Cardiac fibroblast (primary cell): Measurements from ENCODE around the gene ZNF217.
A peak's percentile ranks its signal among the peaks of the same experiment; 100 is the strongest.
"Not testable (repeated sequence)": the region's sequence is repeated elsewhere in the genome, so short reads cannot be mapped to it uniquely, and the experiment has no call there.

ENCODE experiments used
- DNase-seq, 2 donors: peaks; one replicate each; pipeline versions ENCODE4 v3.0.0 to v3.0.0-alpha.2; 2010; ENCODE audit warnings: low read depth in 2 of 2
- H3K4me3 ChIP-seq, 2 donors: replicated peaks in 1 of 2; 1 replicate in 1 of 2; 2 replicates in 1 of 2; pipeline ENCODE4 v1.5.1; 2011; ENCODE audit warnings: low read depth in 2 of 2, low read length in 2 of 2, mild to moderate bottlenecking in 2 of 2, moderate library complexity in 1 of 2
- TF ChIP-seq, protein P1 (sequence below): IDR thresholded peaks from one replicate; pipeline ENCODE4 v1.5.1; 2011; ENCODE audit warnings: low read depth, mild to moderate bottlenecking, low read length, inconsistent platforms

The ZNF217 gene

DNA sequence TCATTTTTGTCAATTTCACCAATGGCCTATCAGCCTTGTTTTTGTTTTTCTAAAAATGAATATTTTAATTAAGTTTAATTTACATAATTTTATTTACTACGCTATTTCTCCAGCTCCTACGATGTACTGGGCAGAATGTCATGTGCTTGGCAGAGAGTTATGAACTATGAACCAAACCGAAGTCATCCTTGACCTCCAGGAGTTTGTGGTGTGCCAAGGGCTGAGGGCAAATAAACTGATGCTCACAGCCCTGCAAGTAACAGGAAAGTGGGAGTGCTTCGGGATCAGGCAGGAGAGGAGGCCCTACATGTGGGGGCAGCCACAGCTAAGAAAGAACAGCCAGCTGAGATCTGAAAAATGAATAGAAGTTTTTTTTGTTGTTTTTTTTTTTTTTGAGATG, 38.6 kb downstream of the ZNF217 start:
- DNase-seq, result no peak
- TF ChIP-seq, protein P1, sequence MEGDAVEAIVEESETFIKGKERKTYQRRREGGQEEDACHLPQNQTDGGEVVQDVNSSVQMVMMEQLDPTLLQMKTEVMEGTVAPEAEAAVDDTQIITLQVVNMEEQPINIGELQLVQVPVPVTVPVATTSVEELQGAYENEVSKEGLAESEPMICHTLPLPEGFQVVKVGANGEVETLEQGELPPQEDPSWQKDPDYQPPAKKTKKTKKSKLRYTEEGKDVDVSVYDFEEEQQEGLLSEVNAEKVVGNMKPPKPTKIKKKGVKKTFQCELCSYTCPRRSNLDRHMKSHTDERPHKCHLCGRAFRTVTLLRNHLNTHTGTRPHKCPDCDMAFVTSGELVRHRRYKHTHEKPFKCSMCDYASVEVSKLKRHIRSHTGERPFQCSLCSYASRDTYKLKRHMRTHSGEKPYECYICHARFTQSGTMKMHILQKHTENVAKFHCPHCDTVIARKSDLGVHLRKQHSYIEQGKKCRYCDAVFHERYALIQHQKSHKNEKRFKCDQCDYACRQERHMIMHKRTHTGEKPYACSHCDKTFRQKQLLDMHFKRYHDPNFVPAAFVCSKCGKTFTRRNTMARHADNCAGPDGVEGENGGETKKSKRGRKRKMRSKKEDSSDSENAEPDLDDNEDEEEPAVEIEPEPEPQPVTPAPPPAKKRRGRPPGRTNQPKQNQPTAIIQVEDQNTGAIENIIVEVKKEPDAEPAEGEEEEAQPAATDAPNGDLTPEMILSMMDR, result no peak
- H3K4me3 ChIP-seq, result no peak overlapping the region

DNA sequence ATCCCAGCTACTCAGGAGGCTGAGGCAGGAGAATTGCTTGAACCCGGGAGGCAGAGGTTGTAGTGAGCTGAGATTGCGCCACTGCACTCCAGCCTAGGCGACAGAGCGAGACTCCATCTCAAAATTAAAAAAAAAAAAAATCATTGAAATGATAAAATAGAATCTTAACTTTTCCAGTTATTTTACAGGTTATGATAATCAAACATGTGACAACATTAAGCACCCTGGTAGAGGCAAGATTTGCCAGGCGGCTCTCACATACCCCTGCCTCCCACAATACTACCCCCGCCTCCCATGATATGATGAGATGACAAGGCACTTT, 41.1 kb downstream of the ZNF217 start:
- not testable (repeated sequence) for H3K4me3 ChIP-seq, DNase-seq

DNA sequence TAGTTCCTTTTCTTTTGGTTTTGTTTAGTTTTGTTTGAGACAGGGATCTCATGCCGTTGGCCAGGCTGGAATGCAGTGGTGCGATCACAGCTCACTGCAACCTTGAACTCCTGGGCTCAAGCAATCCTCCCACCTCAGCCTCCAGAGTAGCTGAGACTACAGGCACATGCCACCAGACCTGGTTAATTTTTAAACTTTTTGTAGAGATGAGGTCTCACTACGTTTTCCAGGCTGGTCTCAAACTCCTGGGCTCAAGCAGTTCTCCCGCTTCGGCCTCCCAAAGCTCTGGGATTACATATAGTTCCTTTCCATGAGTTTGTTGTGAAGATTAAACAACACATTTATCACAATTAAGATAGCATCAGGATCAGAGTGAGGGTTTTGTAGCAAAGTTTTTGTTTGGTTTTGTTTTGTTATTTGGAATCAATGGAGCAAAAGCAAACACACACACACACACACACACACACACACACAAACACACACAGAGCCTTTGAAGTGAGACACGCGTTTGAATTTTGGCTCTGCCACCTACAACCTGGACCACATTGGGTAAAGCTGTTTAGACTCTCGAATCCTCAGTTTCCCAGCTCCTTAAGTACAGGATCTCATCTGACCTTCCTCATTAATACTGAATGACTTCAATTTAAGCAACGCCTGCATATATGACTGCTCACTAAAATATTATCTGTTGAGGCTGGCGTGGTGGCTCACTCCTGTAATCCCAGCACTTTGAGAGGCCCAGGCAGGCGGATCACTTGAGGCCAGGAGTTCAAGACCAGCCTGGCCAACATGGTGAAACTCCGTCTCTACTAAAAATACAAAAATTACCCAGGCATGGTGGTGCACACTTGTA, 41.7 kb downstream of the ZNF217 start:
- DNase-seq, H3K4me3 ChIP-seq: not testable (repeated sequence)

DNA sequence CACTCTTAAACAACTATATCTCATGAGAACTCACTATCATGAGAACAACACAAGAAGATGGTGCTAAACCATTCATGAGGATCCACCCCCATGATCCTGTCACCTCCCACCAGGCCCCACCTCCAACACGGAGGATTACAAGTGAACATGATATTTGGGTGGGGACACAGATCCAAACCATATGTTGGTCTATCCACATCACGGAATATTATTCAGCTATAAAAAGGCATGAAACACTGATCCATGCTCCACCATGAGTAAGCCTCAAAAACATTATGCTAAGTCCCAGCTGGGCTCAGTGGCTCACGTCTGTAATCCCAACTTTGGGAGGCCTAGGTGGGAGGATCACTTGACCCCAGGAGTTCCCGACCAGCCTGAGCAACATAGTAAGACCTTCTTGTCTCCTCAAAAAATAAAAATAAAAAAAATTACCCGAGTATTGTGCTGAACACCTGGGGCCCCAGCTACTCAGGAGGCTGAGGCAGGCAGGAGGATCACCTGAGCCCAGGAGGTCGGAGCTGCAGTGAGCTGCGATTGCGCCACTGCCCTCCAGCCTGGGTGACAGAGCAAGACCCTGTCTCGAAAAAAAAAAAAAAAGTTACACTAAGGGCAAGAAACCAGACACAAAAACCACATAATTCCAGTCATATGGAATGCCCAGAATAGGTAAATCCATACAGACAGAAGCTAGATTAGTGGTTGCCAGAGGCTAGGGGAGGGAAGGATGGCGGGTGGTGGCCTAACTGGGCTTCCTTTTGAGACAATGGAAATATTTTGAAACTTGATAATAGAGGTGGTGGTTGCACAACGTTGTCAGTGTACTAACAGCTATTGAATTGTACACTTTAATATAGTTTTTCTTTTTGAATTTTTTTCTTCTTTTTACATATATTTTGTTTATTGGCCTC, 43.1 kb downstream of the ZNF217 start:
- TF ChIP-seq, protein P1, result no peak
- H3K4me3 ChIP-seq, result no peak overlapping the region
- peak; percentile 46 to 71 for DNase-seq

DNA sequence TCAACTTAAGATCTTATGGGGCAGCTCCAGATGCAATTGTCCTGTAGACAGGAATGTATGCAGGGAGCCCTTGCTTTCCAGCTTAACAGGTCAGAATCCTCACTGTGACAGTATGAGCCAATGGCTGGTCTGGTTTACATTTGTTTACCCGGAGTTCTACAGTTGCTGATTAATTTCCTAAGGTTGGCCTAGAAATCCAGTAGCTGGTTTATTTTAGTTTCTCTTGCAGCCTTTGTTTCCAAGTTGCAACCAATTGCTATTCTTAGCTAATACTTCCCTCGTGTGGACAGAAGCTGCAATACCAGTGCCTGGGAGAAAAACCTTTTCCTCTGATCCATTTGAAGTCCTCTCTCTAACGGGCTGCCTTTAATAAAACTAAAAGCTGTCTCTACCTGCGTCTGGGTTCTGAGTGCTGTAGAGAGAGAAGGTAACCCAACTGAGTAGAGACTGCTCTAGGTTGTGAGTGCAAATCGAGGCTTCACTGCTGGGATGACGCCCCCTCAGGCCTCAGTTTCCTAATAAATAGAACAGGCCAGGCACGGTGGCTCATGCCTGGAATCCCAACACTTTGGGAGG, 45.9 kb downstream of the ZNF217 start:
- TF ChIP-seq, protein P1, result peak; percentile 78
- no peak overlapping the region for H3K4me3 ChIP-seq
- DNase-seq, result peak; percentile 79 to 82

DNA sequence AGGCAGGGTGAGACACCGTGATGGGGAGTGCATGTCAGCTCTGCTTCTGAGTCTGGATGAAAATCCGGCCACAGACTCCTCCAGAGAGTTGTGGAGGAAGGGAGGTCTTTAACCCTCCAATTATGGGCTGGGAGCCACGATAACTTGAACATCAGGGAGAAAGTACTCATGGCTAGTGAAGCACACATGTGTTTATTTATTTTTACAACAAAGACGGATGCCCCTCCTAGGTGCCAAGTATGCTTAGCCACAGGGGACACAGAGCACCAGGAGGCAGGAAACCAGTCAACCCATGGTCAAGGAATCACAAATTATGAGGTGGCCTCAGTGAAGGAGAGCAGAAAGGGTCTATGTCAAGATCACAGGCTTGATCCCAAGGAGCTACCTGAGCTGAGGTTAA, 54.1 kb downstream of the ZNF217 start:
- no peak overlapping the region for H3K4me3 ChIP-seq
- TF ChIP-seq, protein P1, result no peak
- DNase-seq, result no peak

DNA sequence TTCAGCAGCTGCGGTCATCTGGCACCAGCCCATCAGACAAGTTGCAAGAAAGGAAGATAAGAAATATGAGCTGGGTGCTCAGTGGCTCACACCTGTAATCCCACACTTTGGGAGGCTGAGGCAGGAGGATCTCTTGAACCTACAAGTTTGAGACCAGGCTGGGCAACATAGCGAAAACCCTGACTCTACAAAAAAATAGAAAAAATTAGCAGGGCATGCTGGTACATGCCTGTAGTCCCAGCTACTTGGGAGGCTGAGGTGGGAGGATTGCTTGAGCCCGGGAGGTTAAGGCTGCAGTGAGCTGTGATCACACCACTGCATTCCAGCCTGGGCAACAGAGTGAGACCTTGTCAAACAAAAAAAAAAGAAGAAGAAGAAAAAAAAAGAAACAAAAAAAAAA, 57.3 kb downstream of the ZNF217 start:
- DNase-seq, H3K4me3 ChIP-seq: not testable (repeated sequence)

DNA sequence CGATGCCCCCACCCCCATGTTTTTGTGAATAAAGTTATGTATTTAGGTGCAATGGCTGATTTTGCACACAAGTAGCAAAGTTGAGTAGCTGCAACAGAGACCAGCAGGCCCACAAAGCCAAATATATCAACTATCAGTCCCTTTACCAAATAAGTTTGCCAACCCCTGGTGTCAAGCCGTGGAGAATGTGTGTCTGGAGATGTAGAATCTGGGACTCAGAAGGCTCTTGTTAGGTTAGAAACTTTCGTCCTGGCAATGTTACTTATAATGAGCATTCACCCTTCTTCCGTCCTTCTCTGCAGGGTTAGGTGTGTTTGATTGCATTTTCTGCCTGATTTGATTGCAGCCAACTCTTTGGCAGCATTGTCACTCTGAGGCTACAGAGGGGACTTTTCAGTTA, 57.8 kb downstream of the ZNF217 start:
- no peak overlapping the region for H3K4me3 ChIP-seq
- TF ChIP-seq, protein P1, result no peak
- DNase-seq, result no peak
